ENCODE measurements around the gene FGF18. TPM values are rescaled to one million over a fixed set of nuclear protein-coding genes. Genes with fewer than 3 reads are reported as not detected.
A peak's percentile ranks its signal among the peaks of the same experiment; 100 is the strongest.

FGF18 gene
- total RNA-seq, 1 donor from 2014 or later = 0.06 TPM

GRCh38 chr5:171462928-171463861, 43.7 kb downstream of the FGF18 start:
- H3K27ac ChIP-seq = no peak overlapping the region
- no peak for DNase-seq (ENCODE audit: low spot score)
- H3K4me2 ChIP-seq = no peak overlapping the region
- H4K20me1 ChIP-seq (ENCODE audit: low read depth) = no peaks in the 10 kb centered on the region
- Mint-ChIP-seq H3K4me3 (no peak overlapping the region), H3K9me3 (no peaks in the 10 kb centered on the region), H3K36me3 (no peaks in the 10 kb centered on the region), H3K27ac (peak overlapping the region; percentile 40), H3K27me3 (ENCODE audit: insufficient read depth, low read depth) (peaks cover 11% of the 10 kb centered on the region), H3K4me1 (peaks cover 2% of the 10 kb centered on the region)
- H3K4me1 ChIP-seq = peaks cover 7% of the 10 kb centered on the region
- H3K9me3 ChIP-seq (ENCODE audit: low read depth) = no peaks in the 10 kb centered on the region
- no peak overlapping the region for H2AFZ ChIP-seq (replicated peaks)
- no peaks in the 10 kb centered on the region for H3K36me3 ChIP-seq
- no peaks in the 10 kb centered on the region for H3K27me3 ChIP-seq
- H3K79me2 ChIP-seq (ENCODE audit: low read depth) = no peaks in the 10 kb centered on the region
- no peak overlapping the region for H3K9ac ChIP-seq
- no peaks in the 10 kb centered on the region for H3F3A ChIP-seq (ENCODE audit: low read depth)
- no peak overlapping the region for H3K4me3 ChIP-seq
- TF ChIP-seq EZH2 (IDR thresholded peaks at IDR 0.05) (no peak), EZH2phosphoT487 (IDR thresholded peaks at IDR 0.05) (no peak), CTCF (IDR thresholded peaks at IDR 0.05) (no peak)

GRCh38 chr5:171463862-171464229, 44.4 kb downstream of the FGF18 start:
- no peaks in the 10 kb centered on the region for H3K9me3 ChIP-seq (ENCODE audit: low read depth)
- H3K4me1 Mint-ChIP-seq = peaks cover 2% of the 10 kb centered on the region
- H3K27me3 ChIP-seq = no peaks in the 10 kb centered on the region
- no peaks in the 10 kb centered on the region for H3K9me3 Mint-ChIP-seq
- H3K36me3 ChIP-seq = no peaks in the 10 kb centered on the region
- no peak overlapping the region for H3K4me3 ChIP-seq
- H2AFZ ChIP-seq (replicated peaks) = no peak overlapping the region
- H3K9ac ChIP-seq = no peak overlapping the region
- H4K20me1 ChIP-seq (ENCODE audit: low read depth) = no peaks in the 10 kb centered on the region
- H3F3A ChIP-seq (ENCODE audit: low read depth) = no peaks in the 10 kb centered on the region
- H3K4me2 ChIP-seq = no peak overlapping the region
- peaks cover 11% of the 10 kb centered on the region for H3K27me3 Mint-ChIP-seq (ENCODE audit: insufficient read depth, low read depth)
- no peak overlapping the region for H3K4me3 Mint-ChIP-seq
- H3K79me2 ChIP-seq (ENCODE audit: low read depth) = no peaks in the 10 kb centered on the region
- H3K27ac ChIP-seq = no peak overlapping the region
- peaks cover 7% of the 10 kb centered on the region for H3K4me1 ChIP-seq
- no peak for DNase-seq (ENCODE audit: low spot score)
- no peaks in the 10 kb centered on the region for H3K36me3 Mint-ChIP-seq
- no peak overlapping the region for H3K27ac Mint-ChIP-seq
- TF ChIP-seq EZH2phosphoT487 (IDR thresholded peaks at IDR 0.05) = no peak
- no peak for TF ChIP-seq CTCF (IDR thresholded peaks at IDR 0.05)
- TF ChIP-seq EZH2 (IDR thresholded peaks at IDR 0.05) = no peak

GRCh38 chr5:171464829-171465228, 45.4 kb downstream of the FGF18 start:
- no peaks in the 10 kb centered on the region for H3K9me3 Mint-ChIP-seq
- H3K27me3 Mint-ChIP-seq (ENCODE audit: insufficient read depth, low read depth) = peaks cover 11% of the 10 kb centered on the region
- H3K27me3 ChIP-seq = no peaks in the 10 kb centered on the region
- H3F3A ChIP-seq (ENCODE audit: low read depth) = peaks cover 9% of the 10 kb centered on the region
- no peak overlapping the region for H3K4me3 Mint-ChIP-seq
- H3K4me1 Mint-ChIP-seq = peaks cover 12% of the 10 kb centered on the region
- peaks cover 16% of the 10 kb centered on the region for H3K4me1 ChIP-seq
- H3K27ac Mint-ChIP-seq = no peak overlapping the region
- H3K27ac ChIP-seq = no peak overlapping the region
- H2AFZ ChIP-seq (replicated peaks) = no peak overlapping the region
- H3K36me3 ChIP-seq = no peaks in the 10 kb centered on the region
- no peaks in the 10 kb centered on the region for H3K36me3 Mint-ChIP-seq
- DNase-seq (ENCODE audit: low spot score) = no peak
- H4K20me1 ChIP-seq (ENCODE audit: low read depth) = peaks cover 5% of the 10 kb centered on the region
- no peaks in the 10 kb centered on the region for H3K79me2 ChIP-seq (ENCODE audit: low read depth)
- no peak overlapping the region for H3K9ac ChIP-seq
- H3K4me2 ChIP-seq = no peak overlapping the region
- TF ChIP-seq EZH2 (IDR thresholded peaks at IDR 0.05) (no peak), EZH2phosphoT487 (IDR thresholded peaks at IDR 0.05) (no peak), CTCF (IDR thresholded peaks at IDR 0.05) (no peak)
- H3K4me3 ChIP-seq = no peak overlapping the region
- H3K9me3 ChIP-seq (ENCODE audit: low read depth) = no peaks in the 10 kb centered on the region

Measured in neural progenitor cell (in vitro differentiated cells).